Breast epithelium (tissue), 3 donors: ENCODE results near the gene NCOA1.

ENCODE experiments used
- POLR2A ChIP-seq: fragments of 450-650 bp; IDR thresholded peaks from one replicate; pipeline ENCODE4 v1.6.1; 2016; ENCODE audit warnings: antibody characterized with exemption, mild to moderate bottlenecking, moderate library complexity
- POLR2AphosphoS5 ChIP-seq, 3 donors: sonication (generic); formaldehyde crosslinking; IDR thresholded peaks; one replicate each; pipeline ENCODE4 v1.6.1; 2017; ENCODE audit warnings: antibody characterized with exemption in 3 of 3
- TF ChIP-seq, protein P1 (sequence below), 3 donors: fragments of 450-650 bp; IDR thresholded peaks; one replicate each; pipeline ENCODE4 v1.5.1; 2016 to 2017; ENCODE audit warnings: antibody characterized with exemption in 3 of 3, mild to moderate bottlenecking in 3 of 3, moderate library complexity in 3 of 3

DNA sequence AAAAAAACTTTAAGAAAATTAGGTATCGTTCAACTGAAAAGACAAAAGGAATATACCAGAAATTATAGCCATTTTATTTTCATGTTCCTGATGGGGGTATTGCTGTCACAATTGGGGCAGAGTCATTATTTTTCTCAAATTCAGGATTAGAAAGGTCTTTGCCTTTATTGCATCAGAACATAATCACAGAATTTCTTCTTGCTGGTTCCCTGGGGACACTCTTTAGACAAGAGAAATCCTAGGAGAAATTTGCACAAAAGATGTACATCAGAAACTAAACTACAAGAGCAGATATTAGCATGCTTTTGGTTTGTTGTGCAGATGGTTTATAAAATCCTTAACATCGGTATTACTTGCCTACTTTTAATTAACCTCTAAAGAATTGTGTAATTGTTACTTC is 103.2 kb downstream of the NCOA1 start:
- TF ChIP-seq, protein P1, sequence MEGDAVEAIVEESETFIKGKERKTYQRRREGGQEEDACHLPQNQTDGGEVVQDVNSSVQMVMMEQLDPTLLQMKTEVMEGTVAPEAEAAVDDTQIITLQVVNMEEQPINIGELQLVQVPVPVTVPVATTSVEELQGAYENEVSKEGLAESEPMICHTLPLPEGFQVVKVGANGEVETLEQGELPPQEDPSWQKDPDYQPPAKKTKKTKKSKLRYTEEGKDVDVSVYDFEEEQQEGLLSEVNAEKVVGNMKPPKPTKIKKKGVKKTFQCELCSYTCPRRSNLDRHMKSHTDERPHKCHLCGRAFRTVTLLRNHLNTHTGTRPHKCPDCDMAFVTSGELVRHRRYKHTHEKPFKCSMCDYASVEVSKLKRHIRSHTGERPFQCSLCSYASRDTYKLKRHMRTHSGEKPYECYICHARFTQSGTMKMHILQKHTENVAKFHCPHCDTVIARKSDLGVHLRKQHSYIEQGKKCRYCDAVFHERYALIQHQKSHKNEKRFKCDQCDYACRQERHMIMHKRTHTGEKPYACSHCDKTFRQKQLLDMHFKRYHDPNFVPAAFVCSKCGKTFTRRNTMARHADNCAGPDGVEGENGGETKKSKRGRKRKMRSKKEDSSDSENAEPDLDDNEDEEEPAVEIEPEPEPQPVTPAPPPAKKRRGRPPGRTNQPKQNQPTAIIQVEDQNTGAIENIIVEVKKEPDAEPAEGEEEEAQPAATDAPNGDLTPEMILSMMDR (IDR thresholded peaks at IDR 0.05) = no peak
- TF ChIP-seq POLR2A (no peak), POLR2AphosphoS5 (IDR thresholded peaks at IDR 0.05) (no peak)
